Measurements from ENCODE around the gene TRPV2.
A peak's percentile ranks its signal among the peaks of the same experiment; 100 is the strongest.

The TRPV2 gene

DNA sequence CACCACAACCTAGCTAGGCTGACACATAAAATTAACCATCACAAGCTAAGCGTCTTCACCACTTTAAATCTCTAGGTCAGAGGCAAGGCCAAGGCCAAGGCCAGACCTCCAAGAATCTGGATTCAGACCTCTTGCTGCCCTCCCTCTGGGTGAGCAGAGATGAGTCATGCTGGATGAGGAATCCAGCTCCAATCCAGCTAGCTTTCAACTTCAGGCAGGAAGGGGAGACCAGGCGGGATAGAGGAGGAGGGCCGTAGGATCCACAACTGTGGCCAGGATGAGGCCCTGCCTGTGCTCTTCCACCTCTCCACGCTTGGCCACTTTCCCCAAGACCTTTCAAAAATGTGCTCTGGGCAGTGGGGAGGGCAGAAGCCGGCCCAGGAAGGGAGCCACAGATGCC, 61.9 kb downstream of the TRPV2 start:
- no peak for DNase-seq

DNA sequence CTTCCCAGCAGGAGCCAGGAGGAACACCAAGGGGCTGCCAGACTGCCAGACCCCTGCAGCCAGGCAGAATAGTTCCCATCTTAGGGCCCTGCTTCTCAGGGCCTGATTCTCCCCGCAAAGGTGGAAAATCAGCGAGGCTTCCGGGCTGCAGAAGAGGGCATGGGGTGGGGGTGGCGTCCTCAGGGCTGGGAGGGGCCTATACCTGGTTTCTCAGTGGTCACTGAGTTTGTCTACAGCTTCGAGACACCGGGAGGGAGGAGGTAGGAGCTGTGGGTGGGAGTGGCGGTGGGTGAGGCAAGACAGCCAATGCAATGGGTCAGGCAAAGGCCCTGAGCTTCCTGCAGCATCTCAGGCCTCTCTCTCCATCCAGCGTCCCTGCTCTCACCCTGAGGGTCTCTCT, 62.3 kb downstream of the TRPV2 start:
- DNase-seq, result no peak

DNA sequence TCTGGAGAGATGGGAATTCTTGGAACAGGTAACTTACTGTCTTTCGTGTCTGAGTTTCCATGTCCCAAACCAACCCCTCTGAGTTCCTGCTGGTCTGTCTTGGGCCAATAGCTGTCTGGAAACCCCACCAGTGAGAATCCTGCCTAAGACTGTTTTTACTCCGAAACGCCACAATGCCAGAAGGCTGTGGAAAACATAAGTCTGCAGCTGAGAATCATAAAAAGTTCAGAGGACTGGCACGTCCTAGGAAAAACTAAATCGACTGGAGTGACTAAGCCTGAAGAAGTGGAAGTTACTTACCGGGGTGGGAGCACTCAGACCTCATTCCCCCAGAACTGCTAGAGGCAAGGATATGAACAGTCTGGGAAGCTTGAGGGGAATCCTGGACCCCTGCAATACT, 63.3 kb downstream of the TRPV2 start:
- no peak for DNase-seq

DNA sequence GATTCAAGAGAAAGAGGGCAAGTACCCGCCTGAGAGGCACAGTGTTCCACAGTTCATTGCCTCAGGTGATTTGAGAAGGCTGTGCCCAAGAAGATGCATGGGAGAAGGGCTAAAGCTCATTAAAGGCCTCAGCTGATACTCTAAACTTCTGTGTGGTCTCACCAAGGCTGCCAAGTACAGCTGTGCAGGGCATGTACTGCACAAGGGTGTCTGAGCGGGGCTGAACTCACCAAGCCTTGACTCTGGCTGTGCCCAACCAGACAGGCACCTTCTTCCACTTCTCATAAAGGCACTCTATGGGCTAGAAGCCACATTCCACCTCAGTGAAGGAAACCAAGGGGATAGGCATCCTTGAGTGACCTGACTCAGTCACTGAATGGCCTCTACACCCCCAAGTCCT, 63.9 kb downstream of the TRPV2 start:
- no peak for DNase-seq

DNA sequence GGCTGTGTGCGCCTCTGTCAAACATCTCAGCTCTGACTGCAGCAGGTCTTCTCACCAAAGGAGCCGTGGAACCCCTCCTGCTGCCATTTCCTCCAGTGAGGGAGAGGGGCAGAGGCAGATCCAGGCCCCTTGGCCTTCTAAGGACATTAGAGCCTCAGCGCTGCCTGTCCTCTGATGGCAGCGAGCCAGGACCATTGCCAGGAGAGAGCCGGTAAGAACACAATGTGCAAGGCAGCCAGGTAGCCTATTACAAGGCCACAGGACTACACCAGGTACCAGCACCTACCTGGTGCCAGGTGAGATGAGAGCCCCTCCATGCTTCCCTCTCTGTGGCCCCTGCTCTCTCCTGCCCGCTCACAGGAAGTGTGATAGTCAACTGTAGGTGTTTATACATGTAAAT, 65.6 kb downstream of the TRPV2 start:
- no peak for DNase-seq

DNA sequence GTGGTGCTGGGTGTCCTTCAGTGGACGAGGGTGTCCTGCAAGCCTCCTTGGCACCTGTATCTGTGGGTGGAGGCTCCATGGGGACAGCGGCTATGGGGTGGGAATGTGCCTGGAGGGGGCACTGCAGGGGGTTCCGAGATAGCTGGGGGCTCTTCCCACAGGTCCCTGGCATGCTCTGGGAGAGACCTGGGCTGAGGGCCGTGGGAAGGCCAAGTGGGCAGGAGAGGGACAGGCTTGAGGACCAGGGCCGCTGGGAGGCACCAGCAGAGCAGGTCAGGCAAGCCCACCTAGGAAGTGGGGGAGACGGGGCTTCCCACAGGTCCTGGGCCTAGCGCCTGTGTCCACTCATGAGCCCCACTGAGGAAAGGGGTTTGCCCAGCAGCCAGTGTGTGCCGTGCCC, 66.9 kb downstream of the TRPV2 start:
- DNase-seq, result no peak

DNA sequence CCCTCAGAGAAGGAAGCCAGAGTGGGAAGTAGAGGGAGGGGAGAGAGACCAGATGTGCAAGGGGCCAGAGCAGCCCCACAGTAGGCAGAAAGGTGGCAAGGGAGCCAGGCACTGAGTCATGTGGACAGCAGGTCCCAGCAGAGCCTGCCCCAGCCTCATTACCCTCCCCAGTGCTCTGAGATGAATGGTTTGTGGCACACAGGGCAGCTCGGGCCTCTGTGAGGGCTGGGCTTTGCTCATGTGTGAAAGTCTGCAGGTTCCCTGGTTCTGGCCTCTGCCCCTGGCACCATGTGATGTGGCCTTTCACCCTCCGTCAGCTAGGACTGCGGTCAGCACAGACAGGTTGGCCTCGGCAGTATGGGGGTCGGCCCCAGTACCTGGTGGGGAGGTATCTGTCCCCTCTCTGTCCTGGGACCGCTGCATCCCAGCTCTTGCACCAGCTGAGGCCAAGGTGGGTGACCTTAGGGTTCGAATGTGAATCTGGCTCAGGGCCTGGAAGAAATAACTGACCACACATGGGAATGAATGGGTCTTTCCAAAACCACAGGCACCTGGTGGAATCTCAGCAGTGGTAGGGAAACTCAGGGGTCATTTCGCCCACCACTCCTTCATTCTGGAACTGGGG, 67.8 kb downstream of the TRPV2 start:
- no peak for DNase-seq

DNA sequence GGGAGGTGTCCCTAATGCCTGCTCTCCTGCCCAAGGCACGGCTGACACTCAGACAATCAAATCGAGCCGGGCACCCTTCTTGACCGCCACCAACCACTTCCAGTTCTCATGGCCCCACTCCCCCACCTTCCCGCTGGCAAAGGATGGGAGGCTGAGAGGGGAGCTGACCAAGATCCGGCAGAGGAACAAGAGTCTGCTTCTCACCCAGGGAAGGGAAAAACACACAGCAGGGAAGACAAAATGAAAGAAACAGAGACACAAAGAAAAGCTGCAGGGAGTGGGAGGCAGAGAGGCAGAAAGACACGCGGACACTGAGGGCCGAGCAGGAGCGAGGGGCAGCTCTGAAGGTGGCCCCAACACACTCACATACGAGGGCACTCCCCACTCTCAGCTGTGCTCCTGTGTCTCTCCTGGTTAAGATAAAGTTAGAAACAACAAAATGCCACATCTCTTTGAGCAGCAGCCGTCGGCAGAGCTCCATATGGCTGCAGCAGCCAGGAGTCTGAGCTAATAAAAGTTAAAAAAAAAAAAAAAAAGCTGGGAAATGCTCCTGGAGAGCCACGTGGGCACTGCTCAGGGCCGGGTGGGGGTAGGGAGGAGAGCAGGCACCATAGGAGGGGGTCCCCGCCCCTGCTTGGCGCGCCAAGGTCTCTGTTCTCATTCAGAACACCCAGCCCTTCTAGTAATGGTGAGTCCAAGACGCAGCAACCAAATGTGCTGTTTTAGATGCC, 69.2 kb downstream of the TRPV2 start:
- DNase-seq, result peak; percentile 62
